ENCODE results near the gene COL5A3. TPM values are rescaled to one million over a fixed set of nuclear protein-coding genes. Genes with fewer than 3 reads are reported as not detected.
"Not testable (repeated sequence)": the region's sequence is repeated elsewhere in the genome, so short reads cannot be mapped to it uniquely, and the experiment has no call there.

The COL5A3 gene
- polyA plus RNA-seq (2013, experiment 1 of 2; ENCODE audit: insufficient read length), result 19.3 TPM
- 19.9 TPM for polyA plus RNA-seq (2013, experiment 2 of 2; ENCODE audit: insufficient read length)

GRCh38 chr19:10010247-10010691, at the start of gene COL5A3:
Gene COL5A3, minus strand, starts transcription at chr19:10010504. Its CDS starts 119 bp downstream, at chr19:10010385.
- DNase-seq, result no peak

GRCh38 chr19:10052602-10053360, 42.5 kb upstream of the COL5A3 start:
- DNase-seq, result no peak

- no peak for DNase-seq
Measured at GRCh38 chr19:10049626-10050025, 39.3 kb upstream of the COL5A3 start.

DNA sequence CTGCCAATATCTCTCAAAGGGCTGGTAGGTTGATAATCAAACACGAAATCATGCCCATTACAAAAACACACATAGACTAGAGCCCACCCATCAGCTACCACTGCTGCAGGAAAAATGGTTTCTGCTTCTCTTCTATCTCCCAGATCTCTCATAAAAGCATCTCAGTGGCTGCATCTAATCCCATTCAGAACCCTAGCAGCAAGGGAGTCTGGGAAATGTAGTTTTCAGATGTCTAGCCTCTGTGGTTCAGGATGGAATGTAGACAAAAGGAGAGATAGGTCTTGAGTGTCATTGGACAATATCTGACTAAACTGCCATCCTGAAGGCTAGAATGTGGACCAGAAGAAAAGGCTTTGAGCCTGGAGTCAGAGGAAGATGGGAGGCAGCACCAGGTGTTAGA, 35.1 kb upstream of the COL5A3 start:
- no peak for DNase-seq

- DNase-seq, result no peak
Measured at GRCh38 chr19:10044390-10044789, 34.1 kb upstream of the COL5A3 start.

DNA sequence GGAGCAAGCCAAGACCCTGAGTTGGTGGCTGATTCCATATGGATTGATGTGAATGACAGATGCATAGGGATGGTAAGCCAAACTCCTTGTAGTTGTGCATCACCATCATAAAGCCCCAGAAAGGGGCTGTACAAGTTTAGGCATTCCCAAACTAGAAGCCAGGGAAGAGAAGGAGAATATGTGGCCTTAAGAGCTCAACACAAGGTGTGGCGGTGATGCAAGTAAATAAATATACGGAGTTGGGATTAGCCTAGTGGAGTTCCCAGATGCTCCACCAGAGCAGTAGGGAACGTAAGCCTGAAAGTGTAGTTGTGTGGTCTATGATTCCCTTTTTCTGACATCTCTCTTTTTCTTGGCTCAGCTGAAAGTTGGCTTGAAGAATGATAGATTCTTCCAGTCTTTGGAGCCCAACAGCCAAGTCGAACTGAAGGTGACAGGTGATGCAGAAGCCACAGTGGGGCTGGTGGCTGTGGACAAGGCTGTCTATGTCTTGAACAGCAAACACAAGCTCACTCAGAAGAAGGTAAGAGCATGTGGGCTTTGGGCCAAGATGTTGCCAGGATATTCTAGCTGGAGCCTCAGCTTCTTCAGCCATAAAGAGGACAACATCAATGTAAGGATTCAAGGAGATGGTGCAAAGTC, 33.1 kb upstream of the COL5A3 start:
- peak; percentile 22 for DNase-seq

DNA sequence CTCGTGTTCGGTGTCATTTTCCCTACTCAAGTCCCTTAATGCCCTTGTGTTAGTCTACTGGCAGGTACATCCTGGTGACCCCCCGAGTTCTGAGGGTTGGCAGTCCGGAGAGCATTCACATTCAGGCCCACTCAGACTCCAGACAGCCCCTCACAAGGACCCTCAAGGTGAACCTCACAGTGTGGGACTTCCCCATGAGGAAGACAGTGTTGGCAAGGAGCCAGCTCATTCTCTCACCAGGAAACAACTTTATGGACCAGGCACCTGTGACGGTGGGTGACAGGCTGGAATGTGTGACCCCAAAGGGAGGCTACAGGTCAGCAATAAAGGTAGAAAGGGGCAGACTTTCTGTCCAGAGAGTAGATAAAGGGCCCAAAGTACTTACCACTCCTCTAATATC, 27.5 kb upstream of the COL5A3 start:
- no peak for DNase-seq

GRCh38 chr19:10037367-10037766, 27.1 kb upstream of the COL5A3 start:
- no peak for DNase-seq

DNA sequence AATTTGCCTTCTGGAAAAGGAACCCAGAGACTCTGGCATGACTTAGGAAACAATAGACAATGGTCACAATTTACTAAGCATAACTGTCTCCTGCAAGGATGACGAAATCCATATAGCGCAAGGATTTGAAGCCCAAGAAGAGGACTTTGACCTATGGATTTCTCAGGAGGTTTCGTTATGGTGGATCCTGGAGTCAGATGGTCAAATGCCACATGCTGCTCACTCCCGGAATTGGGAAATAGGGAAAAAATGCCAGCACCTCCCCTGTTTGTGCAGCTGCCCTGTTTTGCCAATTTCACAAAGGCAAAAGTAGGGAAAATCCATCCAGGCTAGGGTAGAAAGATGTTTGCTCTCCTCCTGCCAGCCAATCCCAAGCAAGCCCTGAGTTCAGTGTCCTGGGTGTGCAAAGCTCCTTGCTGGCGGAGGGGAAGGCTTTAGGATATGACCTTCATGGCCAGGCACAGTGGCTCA, 26.3 kb upstream of the COL5A3 start:
- DNase-seq, result no peak

- no peak for DNase-seq
Measured at GRCh38 chr19:10033614-10034013, 23.3 kb upstream of the COL5A3 start.

- DNase-seq, result peak; percentile 94
Measured at GRCh38 chr19:10027158-10027997, 17.1 kb upstream of the COL5A3 start.

DNA sequence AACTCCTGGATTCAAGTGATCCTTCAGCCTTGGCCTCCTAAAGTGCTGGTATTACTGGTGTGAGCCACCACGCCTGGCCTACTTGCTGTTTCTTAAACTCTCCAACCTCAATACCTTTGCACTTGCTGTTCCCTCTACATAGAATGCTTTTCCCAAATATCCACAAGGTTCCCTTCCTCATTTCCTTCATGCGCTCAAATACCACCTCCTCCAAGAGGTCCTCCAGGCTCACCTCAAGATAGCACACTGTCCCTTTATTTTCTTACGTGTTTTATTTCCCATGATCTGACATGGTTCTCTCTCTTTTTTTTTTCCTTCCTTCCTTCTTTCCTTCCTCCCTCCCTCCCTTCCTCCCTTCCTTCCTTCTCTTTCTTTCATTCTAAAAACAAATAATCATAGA, 16.4 kb upstream of the COL5A3 start:
- DNase-seq, result no peak

- not testable (repeated sequence) for DNase-seq
Measured at GRCh38 chr19:10023096-10023495, 12.8 kb upstream of the COL5A3 start.

DNA sequence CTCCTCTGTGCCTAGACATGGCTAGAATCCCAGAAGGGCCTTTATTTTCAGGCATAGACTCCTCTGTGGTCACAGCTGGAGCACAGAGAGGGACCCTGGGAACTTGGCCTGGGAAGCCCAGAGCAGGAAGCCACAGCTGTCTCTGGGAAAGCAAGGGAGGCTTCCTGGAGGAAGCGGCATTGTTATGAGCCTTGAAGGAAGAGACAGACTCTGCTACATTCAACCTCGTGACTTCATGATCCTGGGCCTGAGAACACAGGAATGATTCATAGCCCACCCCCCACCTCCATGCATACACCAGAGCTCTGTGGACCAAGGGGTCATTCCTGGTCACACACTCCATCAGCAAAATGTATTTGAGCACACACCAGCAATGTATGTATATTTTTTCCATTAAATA, 11.6 kb upstream of the COL5A3 start:
- peak; percentile 16 for DNase-seq

DNA sequence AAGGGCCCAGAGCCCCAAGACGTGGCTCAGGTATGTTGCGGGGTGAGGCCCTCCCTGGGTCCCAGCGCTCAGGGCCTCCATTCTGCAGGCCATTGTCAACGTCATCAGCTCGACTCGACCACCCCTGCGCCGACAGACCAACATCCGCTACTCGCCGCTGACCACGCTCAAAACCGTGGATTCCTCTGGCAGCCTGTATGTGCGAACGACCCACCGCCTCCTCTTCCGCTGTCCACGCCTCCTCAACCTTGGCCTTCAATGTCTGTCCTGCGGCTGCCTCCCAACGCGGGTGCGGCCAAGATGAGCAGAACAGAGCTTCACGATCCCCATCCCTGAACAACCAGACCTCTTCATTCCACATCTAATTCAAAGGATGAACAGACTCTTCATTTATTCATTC, 11.1 kb upstream of the COL5A3 start:
- no peak for DNase-seq

GRCh38 chr19:10020851-10021250, 10.5 kb upstream of the COL5A3 start:
- DNase-seq, result no peak

DNA sequence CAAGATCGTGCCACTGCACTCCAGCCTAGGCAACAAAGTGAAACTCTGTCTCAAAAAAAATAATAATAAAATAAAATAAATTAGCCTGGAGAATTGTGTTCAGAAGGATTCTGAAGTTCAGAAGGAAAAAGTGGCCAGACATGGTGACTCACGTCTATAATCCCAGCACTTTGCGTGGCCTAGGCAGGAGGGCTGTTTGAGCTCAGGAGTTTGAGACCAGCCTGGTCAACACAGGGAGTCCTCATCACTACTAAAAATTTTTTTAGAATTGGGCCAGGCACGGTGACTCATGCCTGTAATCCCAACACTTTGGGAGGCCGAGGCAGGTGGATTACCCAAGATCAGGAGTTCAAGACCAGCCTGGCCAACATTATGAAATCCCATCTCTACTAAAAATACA, 8.9 kb upstream of the COL5A3 start:
- peak; percentile 33 for DNase-seq

DNA sequence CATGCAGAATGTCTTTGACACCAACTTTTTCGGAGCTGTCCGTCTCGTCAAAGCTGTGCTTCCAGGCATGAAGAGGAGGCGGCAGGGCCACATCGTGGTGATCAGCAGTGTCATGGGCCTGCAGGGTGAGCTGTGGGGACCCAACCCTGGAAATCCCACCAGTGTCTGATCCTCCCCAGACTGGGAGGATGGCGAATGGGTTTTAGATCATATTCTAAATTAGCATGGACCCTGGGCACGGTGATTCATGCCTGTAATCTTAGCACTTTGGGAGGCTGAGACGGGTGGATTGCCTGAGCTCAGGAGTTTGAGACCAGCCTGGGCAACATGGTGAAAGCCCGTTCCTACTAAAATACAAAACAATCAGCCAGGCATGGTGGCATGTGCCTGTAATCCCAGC, 8.5 kb upstream of the COL5A3 start:
- no peak for DNase-seq

- peak; percentile 75 for DNase-seq
Measured at GRCh38 chr19:10018263-10018662, 8.0 kb upstream of the COL5A3 start.

DNA sequence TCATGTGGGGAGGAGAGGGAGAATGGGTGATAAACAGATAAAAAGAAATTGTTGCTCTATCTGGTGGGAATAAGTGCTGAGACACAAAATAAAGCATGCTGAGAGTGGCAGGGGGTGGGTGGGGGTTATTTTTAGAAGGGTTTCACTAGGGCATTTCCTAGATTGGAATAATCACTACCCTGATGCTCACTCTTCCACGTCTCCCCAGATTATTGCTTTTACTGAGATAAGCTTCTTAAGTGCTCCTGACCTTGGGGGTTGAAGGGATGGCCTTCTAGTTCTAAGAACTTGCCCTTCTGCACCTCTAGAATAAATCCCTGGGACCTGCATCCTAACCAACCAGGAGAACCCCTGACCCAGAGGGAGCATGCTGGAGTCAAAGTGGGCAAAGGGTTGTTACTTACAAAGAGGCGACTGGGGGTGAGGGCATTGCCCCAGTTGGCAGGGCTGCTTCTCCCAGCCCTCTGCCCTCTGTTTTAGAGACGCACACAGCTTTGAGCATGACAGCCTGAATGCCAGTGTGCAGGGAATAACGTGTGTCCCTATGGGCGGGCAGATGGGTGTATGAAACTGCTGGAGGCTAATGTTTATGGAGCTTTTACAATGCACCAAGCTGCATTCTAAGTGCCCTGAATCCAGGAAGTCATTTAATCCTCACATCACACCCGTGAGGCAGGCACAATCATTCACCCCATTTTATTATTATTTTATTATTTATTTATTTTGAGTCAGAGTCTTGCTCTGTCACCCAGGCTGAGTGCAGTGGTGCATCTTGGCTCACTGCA, 3.7 kb upstream of the COL5A3 start:
- no peak for DNase-seq

DNA sequence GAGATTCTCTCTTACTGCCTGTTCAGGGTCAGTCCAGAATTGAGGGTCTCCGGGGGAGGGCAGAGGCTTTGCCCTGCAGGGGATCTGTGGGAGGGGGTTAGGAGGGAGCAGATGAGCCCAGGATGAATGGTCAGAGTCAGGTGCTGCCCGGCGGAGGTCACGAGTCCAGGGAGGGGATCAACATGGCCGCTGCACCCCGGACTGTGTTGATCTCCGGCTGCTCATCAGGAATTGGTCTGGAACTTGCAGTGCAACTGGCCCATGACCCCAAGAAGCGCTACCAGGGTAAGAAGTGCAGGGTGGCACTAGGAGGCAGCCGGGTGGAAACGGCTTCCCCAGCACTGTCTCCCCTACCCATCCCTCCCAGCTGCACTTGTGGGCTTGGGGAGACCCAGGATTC, 3.0 kb upstream of the COL5A3 start, which contains the start of gene RDH8:
Gene RDH8, plus strand, starts transcription at position 168 of the 400 bp plus-strand sequence. Its CDS starts 15 bp downstream, at position 183.
- no peak for DNase-seq

DNA sequence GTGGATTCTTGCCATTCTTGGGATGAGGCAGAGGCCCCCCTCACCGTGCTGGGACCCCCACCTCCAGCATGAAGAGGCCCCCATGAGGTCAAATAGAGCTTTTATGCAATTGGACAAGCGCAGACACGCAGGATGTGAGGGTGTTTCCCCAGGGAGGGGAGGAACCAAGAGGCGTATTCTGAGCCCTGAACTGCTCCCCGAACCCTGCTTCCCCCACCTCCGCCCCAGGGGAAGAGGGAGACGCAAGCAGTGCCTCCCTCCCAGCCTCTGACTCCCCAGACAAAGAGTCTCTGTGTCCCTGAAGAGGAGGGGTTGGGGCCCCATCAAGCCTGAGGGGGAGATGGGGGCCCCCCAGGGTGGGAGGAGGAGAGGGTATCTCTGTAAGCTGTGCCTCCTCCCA, 1.7 kb upstream of the COL5A3 start:
- DNase-seq, result no peak
